K562 (cell line): Measurements from ENCODE around the gene NMNAT2. TPM values are rescaled to one million over a fixed set of nuclear protein-coding genes. Genes with fewer than 3 reads are reported as not detected.

Experiments used
- ATAC-seq: fragments of 200-7000 bp; cut with Tn5 transposase; 3 replicates; pipeline ENCODE4 v1.9.1; 2020; ENCODE audit warnings: moderate library complexity
- BruUV-seq: library from RNA; stranded (reverse); fragments of 400-500 nt; replicated peaks from 2 replicates; lab custom pipeline; 2021; lab: Mats Ljungman, UMichigan
- CTCF ChIA-PET: fragments of 300-600 bp; formaldehyde crosslinking; extraction: SDS; loops from one replicate; lab custom pipeline; 2021; ENCODE audit warnings: low intra/inter-chr PET ratio; lab: Yijun Ruan, JAX
- POLR2A ChIA-PET: fragments of 300-600, 350-650 bp; sonication (Branson Sonifier 250); formaldehyde crosslinking; extraction: SDS; loops from one replicate; lab custom pipeline; 2021; ENCODE audit warnings: antibody characterized with exemption, inconsistent platforms; lab: Yijun Ruan, JAX
- DNase-seq, 4 experiments: peaks; one replicate each; pipeline versions ENCODE4 v3.0.0 to v3.0.0-alpha.2; 2011 to 2018; ENCODE audit warnings: low spot score in 3 of 4, mixed read lengths in 3 of 4; ENCODE audit errors: extremely low read depth in 1 of 4
- FAIRE-seq: peaks from 2 replicates; lab custom pipeline; 2011; peaks lifted over from hg19 to GRCh38; lab: Jason Lieb, UNC
- H2AFZ ChIP-seq: 2 replicates; pipeline ENCODE4 v1.6.0; 2011; ENCODE audit warnings: low read depth, low read length, control low read depth, inconsistent platforms
- H3K27ac ChIP-seq: fragments of 200-600 bp; 3 replicates; pipeline ENCODE4 v1.8.0; 2011; ENCODE audit warnings: low read depth, mild to moderate bottlenecking, control low read depth, inconsistent platforms, low read length, moderate library complexity, mixed read lengths; ENCODE audit errors: extremely low read depth
- H3K27me3 ChIP-seq, 2 experiments: fragments of 300-600 bp in 1 of 2; 2 replicates in 1 of 2; 3 replicates in 1 of 2; pipeline versions ENCODE4 v1.6.0 to v1.8.0; 2011; ENCODE audit warnings: inconsistent platforms in 2 of 2, low read length in 2 of 2, mild to moderate bottlenecking in 1 of 2, mixed read lengths in 1 of 2, moderate library complexity in 1 of 2; ENCODE audit not compliant: control insufficient read depth in 2 of 2, insufficient read depth in 2 of 2
- H3K36me3 ChIP-seq: fragments of 300-600 bp; 3 replicates; pipeline ENCODE4 v1.8.0; 2011; ENCODE audit warnings: mild to moderate bottlenecking, low read length, inconsistent platforms; ENCODE audit not compliant: control insufficient read depth, insufficient read depth
- H3K4me1 ChIP-seq, 2 experiments: fragments of 200-600 bp in 1 of 2; replicated peaks in 1 of 2; 2 replicates in 1 of 2; 3 replicates in 1 of 2; pipeline versions ENCODE4 v1.5.1 to v1.8.0; 2011; ENCODE audit warnings: inconsistent platforms in 2 of 2, low read length in 2 of 2, mild to moderate bottlenecking in 1 of 2, mixed read lengths in 1 of 2, moderate library complexity in 1 of 2; ENCODE audit not compliant: control insufficient read depth in 2 of 2, insufficient read depth in 2 of 2
- H3K4me2 ChIP-seq: 2 replicates; pipeline ENCODE4 v1.6.1; 2011; ENCODE audit warnings: low read length, control low read depth, inconsistent platforms, mixed read lengths; ENCODE audit not compliant: insufficient read depth
- H3K4me3 ChIP-seq: fragments of 200-600 bp; sonication (generic), shearing (Covaris generic); 2 replicates; pipeline ENCODE4 v1.5.1; 2016; ENCODE audit warnings: control low read depth, inconsistent platforms
- H3K79me2 ChIP-seq: fragments of 200-600 bp; 3 replicates; pipeline ENCODE4 v1.8.0; 2011; ENCODE audit warnings: low read length, inconsistent platforms; ENCODE audit not compliant: control insufficient read depth, insufficient read depth
- H3K9ac ChIP-seq, 2 experiments: 2 replicates each; pipeline versions ENCODE4 v1.6.0 to v1.6.1; 2011; ENCODE audit warnings: low read depth in 2 of 2, low read length in 2 of 2, control low read depth in 1 of 2, inconsistent platforms in 1 of 2, mild to moderate bottlenecking in 1 of 2, mixed read lengths in 1 of 2; ENCODE audit not compliant: insufficient read depth in 1 of 2
- H3K9me1 ChIP-seq: one replicate; pipeline ENCODE4 v1.6.0; 2011; ENCODE audit warnings: inconsistent platforms, mild to moderate bottlenecking, low read length, moderate library complexity; ENCODE audit not compliant: control insufficient read depth, insufficient read depth
- H3K9me3 ChIP-seq: replicated peaks from 2 replicates; pipeline ENCODE4 v1.5.1; 2011; ENCODE audit warnings: low read depth, low read length, inconsistent platforms; ENCODE audit not compliant: control insufficient read depth, insufficient read depth
- H4K20me1 ChIP-seq: replicated peaks from 2 replicates; pipeline ENCODE4 v1.6.1; 2011; ENCODE audit warnings: low read length, inconsistent platforms, mixed read lengths; ENCODE audit not compliant: control insufficient read depth, insufficient read depth
- BRD4 ChIP-seq: fragments of 200-600 bp; sonication (generic); IDR thresholded peaks from 2 replicates; pipeline ENCODE4 v1.6.1; 2017; ENCODE audit warnings: inconsistent platforms
- ETS2 ChIP-seq: IDR thresholded peaks from 2 replicates; pipeline ENCODE4 v1.6.1; 2016; ENCODE audit warnings: borderline replicate concordance, missing genetic modification characterization, mild to moderate bottlenecking, moderate library complexity, missing compliant biosample characterization; ENCODE audit not compliant: poor library complexity, severe bottlenecking
- GABPB1 ChIP-seq: sonication (generic); formaldehyde crosslinking; IDR thresholded peaks from 2 replicates; pipeline ENCODE4 v1.8.0; 2022; ENCODE audit warnings: mild to moderate bottlenecking, missing genetic modification reagents
- HMBOX1 ChIP-seq: sonication (generic); IDR thresholded peaks from 2 replicates; pipeline ENCODE4 v1.6.1; 2016
- ILF3 ChIP-seq: fragments of 450-650 bp; IDR thresholded peaks from 2 replicates; pipeline ENCODE4 v1.6.1; 2018; ENCODE audit warnings: antibody characterized with exemption, mild to moderate bottlenecking, moderate library complexity, borderline replicate concordance
- KDM5B ChIP-seq: fragments of 200-600 bp; sonication (generic); IDR thresholded peaks from 2 replicates; pipeline ENCODE4 v1.6.1; 2012; ENCODE audit warnings: low read depth, mild to moderate bottlenecking, moderate library complexity, low read length, control low read depth, inconsistent platforms; ENCODE audit not compliant: insufficient replicate concordance
- MCM7 ChIP-seq, 2 experiments: fragments of 450-650 bp; IDR thresholded peaks; 2 replicates each; pipeline ENCODE4 v1.6.1; 2016 to 2018
- NCOA6 ChIP-seq: fragments of 450-650 bp; IDR thresholded peaks from 2 replicates; pipeline ENCODE4 v1.6.1; 2017; ENCODE audit warnings: mild to moderate bottlenecking
- NR2C2 ChIP-seq, 2 experiments: fragments of 200-800 bp in 1 of 2; sonication (Bioruptor generic) in 1 of 2; sonication (generic) in 1 of 2; formaldehyde crosslinking in 1 of 2; IDR thresholded peaks; 2 replicates each; pipeline versions ENCODE4 v1.6.1 to v1.8.0; 2016 to 2022; ENCODE audit warnings: mild to moderate bottlenecking in 1 of 2, missing compliant biosample characterization in 1 of 2, missing genetic modification characterization in 1 of 2, missing genetic modification reagents in 1 of 2
- NR2F6 ChIP-seq: fragments of 450-650 bp; formaldehyde crosslinking; IDR thresholded peaks from 2 replicates; pipeline ENCODE4 v1.4.0; 2020; ENCODE audit warnings: mild to moderate bottlenecking
- POLR2H ChIP-seq: IDR thresholded peaks from 2 replicates; pipeline ENCODE4 v1.6.1; 2016; ENCODE audit warnings: missing genetic modification characterization, low read depth, mild to moderate bottlenecking, control low read depth, missing compliant biosample characterization, moderate library complexity
- SETDB1 ChIP-seq: IDR thresholded peaks from one replicate; pipeline ENCODE4 v1.6.1; 2012; ENCODE audit warnings: low read length, control low read depth, inconsistent platforms
- TGIF2 ChIP-seq: sonication (generic); formaldehyde crosslinking; IDR thresholded peaks from 2 replicates; pipeline ENCODE4 v1.8.1; 2022; ENCODE audit warnings: mild to moderate bottlenecking, missing genetic modification reagents, moderate library complexity
- WGBS: fragments of 100-300 bp; shearing (Covaris generic); methylation state at CpG from one replicate; pipeline ENCODE4 v1.1.6; 2016; ENCODE audit warnings: low coverage, mixed read lengths; ENCODE audit not compliant: insufficient coverage; ENCODE audit errors: missing lambda C conversion rate; 5-methylcytosine and 5-hydroxymethylcytosine counted together
- in situ Hi-C: fragments of 300-500 bp; cut with MboI; formaldehyde crosslinking; loops from 4 replicates; pipeline ENCODE4 v1.15.0; 2018; ENCODE audit warnings: inconsistent platforms, mixed read lengths
- intact Hi-C: fragments of 100-400 bp; cut with micrococcal nuclease; formaldehyde crosslinking; loops from 2 replicates; pipeline ENCODE4 v1.14.2; 2022
- polyA plus RNA-seq, 8 experiments: library from polyadenylated mRNA; depleted of rRNA in 4 of 8; stranded (reverse) in 5 of 8; unstranded in 3 of 8; fragments of >200 nt; fragmentation: Nextera tagmentation in 2 of 8; fragmentation: Illumina TruSeq in 1 of 8; extraction: Ambion mirVana in 2 of 8; extraction: Trizol in 1 of 8; gene quantifications; 2 replicates each; pipeline versions ENCODE4 v1.2.1 to v1.2.3, GENCODE V29; 2011 to 2014; ENCODE audit warnings: inconsistent platforms in 1 of 8, missing spikeins in 1 of 8
- total RNA-seq, 7 experiments: library from RNA; depleted of rRNA in 6 of 7; stranded (reverse); fragments of >200 nt in 6 of 7; fragmentation: Illumina TruSeq in 2 of 7; extraction: Trizol in 2 of 7; gene quantifications; 2 replicates each; pipeline versions ENCODE4 v1.2.1 to v1.2.3, GENCODE V29; 2011 to 2021; ENCODE audit warnings: low replicate concordance in 1 of 7
- TF ChIP-seq, protein P1 (sequence below): IDR thresholded peaks from 2 replicates; pipeline ENCODE4 v1.6.1; 2011; ENCODE audit warnings: borderline replicate concordance, low read depth, mild to moderate bottlenecking, moderate library complexity, low read length; ENCODE audit not compliant: insufficient read depth, poor library complexity, severe bottlenecking
- TF ChIP-seq, protein P2 (sequence below): fragments of 150-350 bp; conservative IDR thresholded peaks from 2 replicates; pipeline ENCODE4 v1.6.1; 2014; ENCODE audit warnings: low read length

The NMNAT2 gene
- total and polyA plus RNA-seq, 9 of the 15 experiments (the other 6 are each of a cell fraction or from before 2014, with no cell fraction given): not detected

DNA sequence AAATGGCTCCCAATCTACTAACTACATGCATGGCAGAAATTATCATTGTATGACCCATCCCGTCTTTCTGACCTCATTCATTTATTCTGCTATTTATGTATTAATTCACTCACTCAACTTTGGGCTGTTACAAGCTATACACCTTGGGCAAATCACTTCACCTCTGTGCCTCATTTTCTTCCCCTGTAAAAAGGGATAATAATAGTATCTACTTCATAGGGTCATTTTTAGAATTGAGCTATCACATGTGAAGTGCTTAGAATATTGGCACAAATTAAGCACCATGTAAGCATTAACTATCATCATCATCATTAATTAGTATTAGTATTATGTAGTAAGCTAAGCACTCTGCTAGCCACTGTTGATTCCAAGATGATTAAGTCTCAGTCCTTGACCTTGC, 52.1 kb downstream of the NMNAT2 start (continued):
- TF ChIP-seq, protein P1, sequence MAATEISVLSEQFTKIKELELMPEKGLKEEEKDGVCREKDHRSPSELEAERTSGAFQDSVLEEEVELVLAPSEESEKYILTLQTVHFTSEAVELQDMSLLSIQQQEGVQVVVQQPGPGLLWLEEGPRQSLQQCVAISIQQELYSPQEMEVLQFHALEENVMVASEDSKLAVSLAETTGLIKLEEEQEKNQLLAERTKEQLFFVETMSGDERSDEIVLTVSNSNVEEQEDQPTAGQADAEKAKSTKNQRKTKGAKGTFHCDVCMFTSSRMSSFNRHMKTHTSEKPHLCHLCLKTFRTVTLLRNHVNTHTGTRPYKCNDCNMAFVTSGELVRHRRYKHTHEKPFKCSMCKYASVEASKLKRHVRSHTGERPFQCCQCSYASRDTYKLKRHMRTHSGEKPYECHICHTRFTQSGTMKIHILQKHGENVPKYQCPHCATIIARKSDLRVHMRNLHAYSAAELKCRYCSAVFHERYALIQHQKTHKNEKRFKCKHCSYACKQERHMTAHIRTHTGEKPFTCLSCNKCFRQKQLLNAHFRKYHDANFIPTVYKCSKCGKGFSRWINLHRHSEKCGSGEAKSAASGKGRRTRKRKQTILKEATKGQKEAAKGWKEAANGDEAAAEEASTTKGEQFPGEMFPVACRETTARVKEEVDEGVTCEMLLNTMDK: no peak
- TF ChIP-seq NCOA6 (no peak), NR2C2 (CRISPR knock-in tag; IDR thresholded peaks at IDR 0.05) (no peak), NR2C2 (tag; IDR thresholded peaks at IDR 0.05) (no peak), NR2F6 (CRISPR knock-in tag) (no peak)

DNA sequence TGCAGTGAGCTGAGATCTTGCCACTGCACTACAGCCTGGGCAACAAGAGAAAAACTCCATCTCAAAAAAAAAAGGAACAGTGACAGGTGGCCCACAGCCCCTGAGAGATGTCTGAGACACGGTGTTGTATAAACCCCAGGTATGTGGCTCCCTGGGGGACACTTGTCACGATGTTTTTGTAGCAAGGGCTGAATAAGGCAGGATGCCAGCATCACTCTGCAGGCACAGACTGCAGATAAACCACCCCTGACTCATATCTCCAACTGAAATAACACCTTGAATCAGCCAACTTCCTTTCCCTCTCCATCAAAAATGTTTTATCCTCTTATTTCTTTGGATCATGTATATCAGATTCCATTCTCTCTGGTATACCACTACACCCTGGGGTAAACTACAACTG, 52.5 kb downstream of the NMNAT2 start:
- CTCF ChIA-PET: no interaction called here
- Histone ChIP-seq H3K9ac (no peak overlapping the region), H2AFZ (no peak overlapping the region), H3K4me1 (no peaks in the 10 kb centered on the region), H3K36me3 (no peaks in the 10 kb centered on the region), H3K27ac (no peak overlapping the region), H4K20me1 (no peaks in the 10 kb centered on the region), H3K4me2 (no peak overlapping the region), H3K4me3 (no peak overlapping the region), H3K79me2 (no peaks in the 10 kb centered on the region), H3K9me1 (no peaks in the 10 kb centered on the region), H3K27me3 (peaks cover 15 to 35% of the 10 kb centered on the region in 2 experiments; a peak in 4 of 5 replicates), H3K9me3 (no peaks in the 10 kb centered on the region)
- in situ Hi-C loops: no loop called here
- DNase-seq (no peak), ATAC-seq (no peak), FAIRE-seq (no peak)
- intact Hi-C loops: loop anchor here (5.0 kb wide), 1 partner anchor 257 kb away; no protein-coding TSS in a partner anchor
- BruUV-seq: no TSS peak
- POLR2A ChIA-PET: interaction anchor here (1.0 kb wide), 1 partner anchor 401 kb away, joined by 3 read pairs; no protein-coding TSS in a partner anchor
- 0% methylated on average over 2 of the region's 2 CpGs for whole genome bisulfite sequencing
- TF ChIP-seq KDM5B: no peak
- TF ChIP-seq MCM7 (IDR thresholded peaks at IDR 0.05): no peak
- no peak for TF ChIP-seq TGIF2 (CRISPR knock-in tag)
- TF ChIP-seq SETDB1: no peak
- no peak for TF ChIP-seq GABPB1
- no peak for TF ChIP-seq HMBOX1
- TF ChIP-seq ETS2 (tag): no peak
- no peak for TF ChIP-seq BRD4
- TF ChIP-seq, protein P2, sequence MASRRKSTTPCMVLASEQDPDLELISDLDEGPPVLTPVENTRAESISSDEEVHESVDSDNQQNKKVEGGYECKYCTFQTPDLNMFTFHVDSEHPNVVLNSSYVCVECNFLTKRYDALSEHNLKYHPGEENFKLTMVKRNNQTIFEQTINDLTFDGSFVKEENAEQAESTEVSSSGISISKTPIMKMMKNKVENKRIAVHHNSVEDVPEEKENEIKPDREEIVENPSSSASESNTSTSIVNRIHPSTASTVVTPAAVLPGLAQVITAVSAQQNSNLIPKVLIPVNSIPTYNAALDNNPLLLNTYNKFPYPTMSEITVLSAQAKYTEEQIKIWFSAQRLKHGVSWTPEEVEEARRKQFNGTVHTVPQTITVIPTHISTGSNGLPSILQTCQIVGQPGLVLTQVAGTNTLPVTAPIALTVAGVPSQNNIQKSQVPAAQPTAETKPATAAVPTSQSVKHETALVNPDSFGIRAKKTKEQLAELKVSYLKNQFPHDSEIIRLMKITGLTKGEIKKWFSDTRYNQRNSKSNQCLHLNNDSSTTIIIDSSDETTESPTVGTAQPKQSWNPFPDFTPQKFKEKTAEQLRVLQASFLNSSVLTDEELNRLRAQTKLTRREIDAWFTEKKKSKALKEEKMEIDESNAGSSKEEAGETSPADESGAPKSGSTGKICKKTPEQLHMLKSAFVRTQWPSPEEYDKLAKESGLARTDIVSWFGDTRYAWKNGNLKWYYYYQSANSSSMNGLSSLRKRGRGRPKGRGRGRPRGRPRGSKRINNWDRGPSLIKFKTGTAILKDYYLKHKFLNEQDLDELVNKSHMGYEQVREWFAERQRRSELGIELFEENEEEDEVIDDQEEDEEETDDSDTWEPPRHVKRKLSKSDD: no peak
- TF ChIP-seq ILF3: no peak
- TF ChIP-seq POLR2H (tag): no peak
